Uterus (tissue), 4 donors: Measurements from ENCODE around the gene COLEC11. TPM values are rescaled to one million over a fixed set of nuclear protein-coding genes. Genes with fewer than 3 reads are reported as not detected.

Experiments
- DNase-seq, 2 donors: peaks; one replicate each; pipeline ENCODE4 v3.0.0-alpha.2; 2019 to 2020
- H3K27ac ChIP-seq, 2 donors: fragments of 200-600 bp; sonication (generic); 1 replicate in 1 of 2; 2 replicates in 1 of 2; pipeline ENCODE4 v1.5.1; 2016 to 2018
- H3K27me3 ChIP-seq, 2 donors: fragments of 200-600 bp; sonication (generic); one replicate each; pipeline ENCODE4 v1.5.1; 2018 to 2019; ENCODE audit warnings: control low read depth in 1 of 2
- H3K36me3 ChIP-seq, 2 donors: fragments of 200-600 bp; sonication (generic); one replicate each; pipeline ENCODE4 v1.5.1; 2019; ENCODE audit warnings: control low read depth in 1 of 2
- H3K4me1 ChIP-seq, 2 donors: fragments of 200-600 bp; sonication (generic); one replicate each; pipeline ENCODE4 v1.5.1; 2018 to 2019; ENCODE audit warnings: control low read depth in 1 of 2
- H3K4me3 ChIP-seq, 2 donors: fragments of 200-600 bp; sonication (generic); 1 replicate in 1 of 2; 2 replicates in 1 of 2; pipeline ENCODE4 v1.5.1; 2018 to 2019; ENCODE audit warnings: mild to moderate bottlenecking in 1 of 2
- H3K9me3 ChIP-seq, 2 donors: fragments of 200-600 bp; sonication (generic); one replicate each; pipeline ENCODE4 v1.5.1; 2019; ENCODE audit warnings: control low read depth in 1 of 2
- POLR2A ChIP-seq, 2 donors: fragments of 450-650 bp; IDR thresholded peaks; one replicate each; pipeline ENCODE4 v1.6.1; 2016; ENCODE audit warnings: antibody characterized with exemption in 2 of 2, mild to moderate bottlenecking in 1 of 2, moderate library complexity in 1 of 2
- intact Hi-C: fragments of 100-400 bp; cut with DNase I; formaldehyde crosslinking; loops from one replicate; pipeline ENCODE4 v1.15.1; 2023; ENCODE audit warnings: low total_unique reads
- total RNA-seq, 4 donors: library from RNA; depleted of rRNA in 3 of 4; stranded (reverse); fragments of >200 nt in 3 of 4; gene quantifications; one replicate each; pipeline versions ENCODE4 v1.1.0 to v1.2.4, GENCODE V29; 2014 to 2023
- TF ChIP-seq, protein P1 (sequence below), 4 experiments: fragments of 200-600 bp in 2 of 4; fragments of 450-650 bp in 2 of 4; sonication (generic) in 2 of 4; IDR thresholded peaks; one replicate each; pipeline ENCODE4 v1.5.1; 2016 to 2019; ENCODE audit warnings: antibody characterized with exemption in 4 of 4, mild to moderate bottlenecking in 2 of 4, moderate library complexity in 1 of 4
- donor health status: DM: yes; HTN: yes; CAD: no.

Gene COLEC11
- total RNA-seq, 4 donors from 2014 or later = 0.37 to 0.55 TPM; not detected in 2

DNA sequence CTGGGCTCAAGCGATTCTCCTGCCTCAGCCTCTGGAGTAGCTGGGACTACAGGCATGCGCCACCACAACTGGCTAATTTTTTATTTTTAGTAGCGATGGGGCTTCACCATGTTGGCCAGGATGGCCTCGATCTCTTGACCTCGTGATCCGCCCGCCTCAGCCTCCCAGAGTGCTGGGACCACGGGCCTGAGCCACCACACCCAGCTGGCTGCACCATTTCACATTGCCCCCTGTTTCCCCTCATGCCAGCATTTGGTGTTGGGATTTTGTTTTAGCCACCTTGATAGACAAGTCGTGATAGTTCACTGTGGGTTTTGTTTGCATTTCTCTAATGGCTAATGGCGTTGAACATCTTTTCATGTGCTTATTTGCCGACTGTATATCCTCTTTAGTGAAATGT is 5.8 kb upstream of the COLEC11 start:
- H3K4me1 ChIP-seq = no peaks in the 10 kb centered on the region
- DNase-seq = no peak

DNA sequence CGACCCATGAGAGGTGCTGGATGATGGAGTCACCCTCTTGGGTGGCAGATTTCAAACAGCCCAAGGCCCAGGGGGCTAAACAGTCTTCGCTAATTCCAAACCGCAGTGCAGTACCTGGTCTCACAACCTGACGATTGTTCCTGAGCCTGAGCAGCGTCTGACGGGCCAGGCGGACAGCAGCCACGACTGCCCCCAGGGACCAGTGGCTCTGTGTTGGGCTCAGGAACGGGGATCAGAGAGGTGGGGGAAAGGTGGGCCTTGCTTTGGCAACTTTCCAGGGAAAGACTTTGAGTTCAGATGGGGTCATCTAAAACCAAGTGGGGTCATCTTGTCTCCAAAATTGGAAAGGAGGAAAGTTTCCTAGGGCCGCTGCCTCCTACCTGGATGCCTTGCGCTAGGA is 492 bp downstream of the COLEC11 start:
- Histone ChIP-seq H3K9me3 (no peaks in the 10 kb centered on the region), H3K4me3 (no peak overlapping the region), H3K27me3 (no peaks in the 10 kb centered on the region), H3K36me3 (no peaks in the 10 kb centered on the region), H3K4me1 (no peaks in the 10 kb centered on the region), H3K27ac (no peak overlapping the region)
- intact Hi-C loops = no loop called here
- TF ChIP-seq, protein P1, sequence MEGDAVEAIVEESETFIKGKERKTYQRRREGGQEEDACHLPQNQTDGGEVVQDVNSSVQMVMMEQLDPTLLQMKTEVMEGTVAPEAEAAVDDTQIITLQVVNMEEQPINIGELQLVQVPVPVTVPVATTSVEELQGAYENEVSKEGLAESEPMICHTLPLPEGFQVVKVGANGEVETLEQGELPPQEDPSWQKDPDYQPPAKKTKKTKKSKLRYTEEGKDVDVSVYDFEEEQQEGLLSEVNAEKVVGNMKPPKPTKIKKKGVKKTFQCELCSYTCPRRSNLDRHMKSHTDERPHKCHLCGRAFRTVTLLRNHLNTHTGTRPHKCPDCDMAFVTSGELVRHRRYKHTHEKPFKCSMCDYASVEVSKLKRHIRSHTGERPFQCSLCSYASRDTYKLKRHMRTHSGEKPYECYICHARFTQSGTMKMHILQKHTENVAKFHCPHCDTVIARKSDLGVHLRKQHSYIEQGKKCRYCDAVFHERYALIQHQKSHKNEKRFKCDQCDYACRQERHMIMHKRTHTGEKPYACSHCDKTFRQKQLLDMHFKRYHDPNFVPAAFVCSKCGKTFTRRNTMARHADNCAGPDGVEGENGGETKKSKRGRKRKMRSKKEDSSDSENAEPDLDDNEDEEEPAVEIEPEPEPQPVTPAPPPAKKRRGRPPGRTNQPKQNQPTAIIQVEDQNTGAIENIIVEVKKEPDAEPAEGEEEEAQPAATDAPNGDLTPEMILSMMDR (IDR thresholded peaks at IDR 0.05) = no peak
- TF ChIP-seq POLR2A (IDR thresholded peaks at IDR 0.05) = no peak
- DNase-seq = no peak

More for the DNA sequence above, 5.8 kb upstream of the COLEC11 start:
- no peaks in the 10 kb centered on the region for H3K36me3 ChIP-seq
- intact Hi-C loops = no loop called here
- H3K27me3 ChIP-seq = no peaks in the 10 kb centered on the region
- no peak overlapping the region for H3K27ac ChIP-seq
- H3K4me3 ChIP-seq = no peak overlapping the region
- no peaks in the 10 kb centered on the region for H3K9me3 ChIP-seq
- TF ChIP-seq POLR2A (IDR thresholded peaks at IDR 0.05) = no peak
- TF ChIP-seq, protein P1 (IDR thresholded peaks at IDR 0.05) = no peak

DNA sequence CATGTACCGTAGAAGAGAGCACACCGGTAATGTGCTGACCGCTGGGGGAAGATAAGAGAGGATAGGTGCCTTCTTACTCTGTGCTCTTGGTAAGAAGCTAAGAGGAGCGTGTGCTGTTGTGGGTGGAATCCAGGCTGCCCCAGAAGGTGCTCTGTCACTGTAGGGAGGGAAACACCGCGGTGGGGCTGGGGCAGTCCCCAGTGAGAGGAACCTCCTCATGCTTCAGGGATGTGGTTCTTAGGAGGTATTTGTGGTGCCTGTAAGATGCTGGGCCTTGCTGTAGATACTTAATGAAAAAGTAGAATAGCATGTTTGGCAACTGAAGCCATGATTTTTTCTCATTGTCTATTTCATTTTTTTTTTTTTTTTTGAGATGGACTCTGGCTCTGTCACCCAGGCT is 1.1 kb downstream of the COLEC11 start:
- H3K27ac ChIP-seq = no peak overlapping the region
- intact Hi-C loops = no loop called here
- H3K36me3 ChIP-seq = no peaks in the 10 kb centered on the region
- no peak overlapping the region for H3K4me3 ChIP-seq
- DNase-seq = no peak
- H3K9me3 ChIP-seq = no peaks in the 10 kb centered on the region
- no peak for TF ChIP-seq POLR2A (IDR thresholded peaks at IDR 0.05)
- TF ChIP-seq, protein P1 (IDR thresholded peaks at IDR 0.05) = no peak
- no peaks in the 10 kb centered on the region for H3K4me1 ChIP-seq
- no peaks in the 10 kb centered on the region for H3K27me3 ChIP-seq

DNA sequence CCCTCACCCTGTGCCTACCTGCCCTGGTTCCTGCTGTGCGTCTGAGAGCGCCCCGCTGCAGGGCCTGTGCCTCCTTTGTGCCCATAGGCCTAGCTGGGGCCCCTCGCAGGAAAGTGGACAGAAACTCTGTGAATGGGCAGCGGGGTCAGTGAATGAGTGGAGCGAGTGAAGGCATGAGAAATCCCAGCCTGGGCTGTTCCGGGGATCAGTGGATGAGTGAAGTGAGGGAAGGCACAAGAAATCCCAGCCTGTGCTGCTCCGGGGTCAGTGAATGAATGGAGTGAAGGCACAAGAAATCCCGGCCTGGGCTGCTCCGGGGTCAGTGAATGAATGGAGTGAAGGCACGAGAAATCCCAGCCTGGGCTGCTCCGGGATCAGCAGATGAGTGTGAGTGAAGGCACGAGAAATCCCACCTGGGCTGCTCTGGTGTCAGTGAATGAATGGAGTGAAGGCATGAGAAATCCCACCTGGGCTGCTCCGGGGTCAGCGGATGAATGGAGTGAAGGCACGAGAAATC is 2.0 kb downstream of the COLEC11 start:
- intact Hi-C loops = no loop called here
- Histone ChIP-seq H3K27ac (no peak overlapping the region), H3K9me3 (no peaks in the 10 kb centered on the region), H3K36me3 (no peaks in the 10 kb centered on the region), H3K4me3 (no peak overlapping the region), H3K27me3 (no peaks in the 10 kb centered on the region), H3K4me1 (no peaks in the 10 kb centered on the region)
- DNase-seq = no peak
- TF ChIP-seq POLR2A (IDR thresholded peaks at IDR 0.05) = no peak

DNA sequence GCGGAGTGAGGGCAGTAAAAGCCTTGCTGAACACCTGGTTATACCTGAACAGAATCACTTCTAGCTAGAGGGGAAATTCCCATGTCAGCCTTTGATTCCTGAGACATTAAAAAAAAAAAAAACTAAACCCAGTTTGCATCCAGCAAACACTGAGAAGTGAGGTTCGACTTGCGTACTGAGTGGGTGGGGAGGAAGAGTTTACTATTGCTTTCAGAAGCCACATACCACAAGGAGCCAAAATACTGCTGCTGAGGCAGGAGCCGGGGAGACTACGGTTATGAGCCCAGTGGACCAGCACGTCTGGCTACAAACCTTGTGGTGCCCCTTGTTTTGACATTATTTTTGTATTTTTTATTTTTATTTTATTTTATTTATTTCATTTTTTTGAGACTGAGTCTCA is 2.7 kb downstream of the COLEC11 start:
- Histone ChIP-seq H3K4me3 (no peak overlapping the region), H3K9me3 (no peaks in the 10 kb centered on the region), H3K27me3 (no peaks in the 10 kb centered on the region), H3K27ac (no peak overlapping the region), H3K36me3 (no peaks in the 10 kb centered on the region), H3K4me1 (no peaks in the 10 kb centered on the region)
- no peak for TF ChIP-seq POLR2A (IDR thresholded peaks at IDR 0.05)
- TF ChIP-seq, protein P1 (IDR thresholded peaks at IDR 0.05) = no peak
- DNase-seq = no peak
- intact Hi-C loops = no loop called here
